Measurements from ENCODE around the gene KRT10.

Gene KRT10

GRCh38 chr17:40813804-40814203 lies 8.6 kb downstream of the KRT10 start:
- no peak overlapping the region for H3K4me3 ChIP-seq (ENCODE audit: low read length)
- no peak for DNase-seq (ENCODE audit: low read depth, low spot score)

GRCh38 chr17:40812639-40813038 lies 9.8 kb downstream of the KRT10 start:
- DNase-seq (ENCODE audit: low read depth, low spot score) = no peak
- no peak overlapping the region for H3K4me3 ChIP-seq (ENCODE audit: low read length)

GRCh38 chr17:40810494-40810893 lies 11.9 kb downstream of the KRT10 start:
- DNase-seq (ENCODE audit: low read depth, low spot score) = no peak
- no peak overlapping the region for H3K4me3 ChIP-seq (ENCODE audit: low read length)

- no peak overlapping the region for H3K4me3 ChIP-seq (ENCODE audit: low read length)
- DNase-seq (ENCODE audit: low read depth, low spot score) = no peak
Measured at GRCh38 chr17:40809721-40810421, 12.5 kb downstream of the KRT10 start.

GRCh38 chr17:40806131-40806530 lies 16.3 kb downstream of the KRT10 start:
- DNase-seq (ENCODE audit: low read depth, low spot score) = no peak
- H3K4me3 ChIP-seq (ENCODE audit: low read length) = no peak overlapping the region

- DNase-seq (ENCODE audit: low read depth, low spot score) = peak; percentile 57
- no peak overlapping the region for H3K4me3 ChIP-seq (ENCODE audit: low read length)
Measured at GRCh38 chr17:40803617-40804082, 18.8 kb downstream of the KRT10 start.

GRCh38 chr17:40801157-40801556 lies 21.3 kb downstream of the KRT10 start:
- no peak for DNase-seq (ENCODE audit: low read depth, low spot score)
- no peak overlapping the region for H3K4me3 ChIP-seq (ENCODE audit: low read length)

GRCh38 chr17:40800381-40800780 lies 22.0 kb downstream of the KRT10 start:
- H3K4me3 ChIP-seq (ENCODE audit: low read length) = no peak overlapping the region

GRCh38 chr17:40799859-40800258 lies 22.6 kb downstream of the KRT10 start, which contains the start of gene KRT28:
TSS of gene KRT28 (minus strand) at chr17:40799959. CDS start at chr17:40799893, 66 bp downstream.
- H3K4me3 ChIP-seq (ENCODE audit: low read length) = no peak within 1 kb of the TSS
- no peak for DNase-seq (ENCODE audit: low read depth, low spot score)

More at GRCh38 chr17:40800381-40800780, 22.0 kb downstream of the KRT10 start:
- no peak for DNase-seq (ENCODE audit: low read depth, low spot score)

- H3K4me3 ChIP-seq (ENCODE audit: low read length) = no peak overlapping the region
- no peak for DNase-seq (ENCODE audit: low read depth, low spot score)
Measured at GRCh38 chr17:40796846-40797245, 25.6 kb downstream of the KRT10 start.

GRCh38 chr17:40795019-40795667 lies 27.3 kb downstream of the KRT10 start:
- DNase-seq (ENCODE audit: low read depth, low spot score) = no peak
- no peak overlapping the region for H3K4me3 ChIP-seq (ENCODE audit: low read length)

GRCh38 chr17:40794466-40794865 lies 27.9 kb downstream of the KRT10 start:
- DNase-seq (ENCODE audit: low read depth, low spot score) = no peak
- no peak overlapping the region for H3K4me3 ChIP-seq (ENCODE audit: low read length)

GRCh38 chr17:40793832-40794231 lies 28.6 kb downstream of the KRT10 start:
- no peak for DNase-seq (ENCODE audit: low read depth, low spot score)
- H3K4me3 ChIP-seq (ENCODE audit: low read length) = no peak overlapping the region

- DNase-seq (ENCODE audit: low read depth, low spot score) = no peak
- no peak overlapping the region for H3K4me3 ChIP-seq (ENCODE audit: low read length)
Measured at GRCh38 chr17:40791787-40792436, 30.5 kb downstream of the KRT10 start.

- DNase-seq (ENCODE audit: low read depth, low spot score) = no peak
- no peak overlapping the region for H3K4me3 ChIP-seq (ENCODE audit: low read length)
Measured at GRCh38 chr17:40791111-40791510, 31.3 kb downstream of the KRT10 start.

GRCh38 chr17:40782450-40782849 lies 40.0 kb downstream of the KRT10 start, which contains the start of gene KRT27:
TSS of gene KRT27 (minus strand) at chr17:40782550. CDS start at chr17:40782493, 57 bp downstream.
- DNase-seq (ENCODE audit: low read depth, low spot score) = no peak
- no peak within 1 kb of the TSS for H3K4me3 ChIP-seq (ENCODE audit: low read length)

- no peak for DNase-seq (ENCODE audit: low read depth, low spot score)
- no peak overlapping the region for H3K4me3 ChIP-seq (ENCODE audit: low read length)
Measured at GRCh38 chr17:40779181-40779909, 43.1 kb downstream of the KRT10 start.

- H3K4me3 ChIP-seq (ENCODE audit: low read length) = no peak overlapping the region
- DNase-seq (ENCODE audit: low read depth, low spot score) = no peak
Measured at GRCh38 chr17:40778461-40778860, 44.0 kb downstream of the KRT10 start.

GRCh38 chr17:40777971-40778370 lies 44.4 kb downstream of the KRT10 start:
- no peak overlapping the region for H3K4me3 ChIP-seq (ENCODE audit: low read length)
- no peak for DNase-seq (ENCODE audit: low read depth, low spot score)
